Pancreas (tissue), 10 donors: Measurements from ENCODE around the gene MAML3. TPM values are rescaled to one million over a fixed set of nuclear protein-coding genes. Genes with fewer than 3 reads are reported as not detected.
A peak's percentile ranks its signal among the peaks of the same experiment; 100 is the strongest.

Experiments used
- ATAC-seq, 4 donors: fragments of 200-7000 bp; cut with Tn5 transposase; one replicate each; pipeline versions ENCODE4 v1.8.0 to v1.9.1; 2020; ENCODE audit warnings: mild to moderate bottlenecking in 4 of 4, moderate library complexity in 4 of 4
- DNase-seq, 6 donors: peaks; one replicate each; pipeline ENCODE4 v3.0.0-alpha.2; 2020
- FAIRE-seq: peaks from 2 replicates; lab custom pipeline; 2012; peaks lifted over from hg19 to GRCh38; lab: Jason Lieb, UNC
- H3K27ac ChIP-seq, 4 donors: fragments of 200-600 bp; sonication (generic); 1 replicate in 3 of 4; 2 replicates in 1 of 4; pipeline versions ENCODE4 v1.5.0 to v1.8.0; 2020
- H3K27me3 ChIP-seq, 4 donors: fragments of 200-600 bp; one replicate each; pipeline ENCODE4 v1.8.0; 2021
- H3K36me3 ChIP-seq, 3 donors: fragments of 200-600 bp; sonication (generic) in 1 of 3; one replicate each; pipeline versions ENCODE4 v1.5.0 to v1.8.0; 2020 to 2021
- H3K4me1 ChIP-seq, 3 donors: fragments of 200-600 bp; one replicate each; pipeline ENCODE4 v1.8.0; 2021
- H3K4me3 ChIP-seq, 4 donors: fragments of 200-600 bp; sonication (generic) in 2 of 4; one replicate each; pipeline versions ENCODE4 v1.5.0 to v1.8.0; 2020 to 2021
- H3K9me3 ChIP-seq, 4 donors: fragments of 200-600 bp; one replicate each; pipeline ENCODE4 v1.8.0; 2021
- CTCF ChIP-seq, 4 donors: fragments of 200-600 bp; sonication (generic) in 3 of 4; IDR thresholded peaks; one replicate each; pipeline versions ENCODE4 v1.5.0 to v1.8.0; 2021; ENCODE audit warnings: antibody characterized with exemption in 4 of 4
- WGBS, 2 donors: extraction: QIAGEN DNeasy Blood & Tissue Kit; methylation state at CpG; one replicate each; pipeline ENCODE4 v1.1.7; 2013; 5-methylcytosine and 5-hydroxymethylcytosine counted together
- intact Hi-C, 3 donors: fragments of 100-400 bp; cut with DNase I; formaldehyde crosslinking; loops; one replicate each; pipeline versions ENCODE4 v1.11.1 to v1.14.2; 2022
- polyA plus RNA-seq, 2 donors: library from polyadenylated mRNA; stranded (reverse); fragments of 200-250 nt; gene quantifications; one replicate each; pipeline ENCODE4 v1.2.3, GENCODE V29; 2013
- total RNA-seq, 6 donors: library from RNA; stranded (reverse); fragmentation: NEBNext Ultra II Directional in 4 of 6; extraction: Animal tissue kit (Norgen Biotek cat#: 25700) in 4 of 6; gene quantifications; one replicate each; pipeline versions ENCODE4 v1.2.1 to v1.2.4, GENCODE V29; 2021 to 2023
- donor health status: healthy with polysubstance abuse.
- donor health status: DM: no; HTN: no; CAD: no; lungs with moderate emphysema.
- donor health status: DM: no; HTN: no; CAD: no.
- donor health status: control.
- donor health status: control.
- donor health status: Bipolar disorder and iron deficiency.
- donor health status: DM: yes; HTN: yes; CAD: no.
- donor health status: DM: no; HTN: no; CAD: no.
- donor health status: DM: no; HTN: no; CAD: no.
- donor health status: DM: yes; HTN: yes; CAD: no.

MAML3 gene
- total and polyA plus RNA-seq, 8 donors, result 3.8 to 8.9 (median 5.9) TPM

DNA sequence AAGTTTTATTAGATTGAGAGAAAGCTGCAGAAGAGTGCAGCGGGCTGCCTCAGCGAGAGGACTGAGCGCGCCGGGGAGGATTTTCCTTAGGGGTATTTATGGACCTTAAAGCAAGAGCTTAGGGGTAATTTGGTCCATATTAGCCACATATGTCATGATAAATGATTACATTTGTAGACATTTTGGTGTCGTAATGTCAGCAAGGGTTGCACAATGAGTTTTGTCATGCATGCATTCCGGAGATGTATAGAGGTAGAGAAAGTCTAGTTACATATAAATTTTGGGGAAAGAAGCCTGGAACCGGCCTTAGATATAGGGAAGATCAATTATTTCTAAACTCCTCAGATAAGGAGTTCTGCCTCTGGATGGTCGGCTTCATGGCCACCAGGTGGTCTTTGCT is 478.3 kb downstream of the MAML3 start:
- FAIRE-seq (no peak), ATAC-seq (no peak), DNase-seq (no peak)
- Histone ChIP-seq H3K36me3 (peaks cover 0 to 7% (median 0%) of the 10 kb centered on the region in 3 donors), H3K27me3 (no peaks in the 10 kb centered on the region), H3K27ac (no peak overlapping the region), H3K4me3 (no peak overlapping the region), H3K4me1 (no peaks in the 10 kb centered on the region), H3K9me3 (no peaks in the 10 kb centered on the region)
- 92 to 97% methylated on average over 9 of the region's 9 CpGs for WGBS, 2 donors
- intact Hi-C loops, result no loop called here
- TF ChIP-seq CTCF (IDR thresholded peaks at IDR 0.05), result no peak

- no peaks in the 10 kb centered on the region for H3K9me3 ChIP-seq
- H3K27me3 ChIP-seq, result no peaks in the 10 kb centered on the region
- intact Hi-C loops, result no loop called here
- H3K36me3 ChIP-seq, result peaks cover 0 to 7% (median 0%) of the 10 kb centered on the region in 3 donors
- 86 to 91% methylated on average over 10 of the region's 10 CpGs for WGBS, 2 donors
- no peaks in the 10 kb centered on the region for H3K4me1 ChIP-seq
- no peak for TF ChIP-seq CTCF (IDR thresholded peaks at IDR 0.05)
- H3K27ac ChIP-seq, result no peak overlapping the region
- H3K4me3 ChIP-seq, result no peak overlapping the region
- ATAC-seq, result peak in 2 of 4 donors; percentile 76 to 80
- DNase-seq, result no peak
- FAIRE-seq, result no peak
Measured at GRCh38 chr4:139674875-139675550, 479.0 kb downstream of the MAML3 start.

GRCh38 chr4:139672732-139673131 is 481.3 kb downstream of the MAML3 start:
- TF ChIP-seq CTCF (IDR thresholded peaks at IDR 0.05), result no peak
- intact Hi-C loops, result no loop called here
- no peaks in the 10 kb centered on the region for H3K27me3 ChIP-seq
- no peak for DNase-seq
- no peak overlapping the region for H3K27ac ChIP-seq
- no peak for FAIRE-seq
- WGBS, 2 donors, result 84 to 95% methylated on average over 4 of the region's 4 CpGs
- H3K9me3 ChIP-seq, result no peaks in the 10 kb centered on the region
- no peak for ATAC-seq
- H3K4me1 ChIP-seq, result peaks cover 0 to 6% (median 0%) of the 10 kb centered on the region in 3 donors
- H3K36me3 ChIP-seq, result no peaks in the 10 kb centered on the region
- no peak overlapping the region for H3K4me3 ChIP-seq

GRCh38 chr4:139672215-139672614 is 481.8 kb downstream of the MAML3 start:
- TF ChIP-seq CTCF (IDR thresholded peaks at IDR 0.05), result no peak

GRCh38 chr4:139670775-139671174 is 483.2 kb downstream of the MAML3 start:
- no peak for FAIRE-seq
- no peaks in the 10 kb centered on the region for H3K27me3 ChIP-seq
- 92 to 95% methylated on average over 3 of the region's 3 CpGs for WGBS, 2 donors
- no peak overlapping the region for H3K27ac ChIP-seq
- no peak overlapping the region for H3K4me3 ChIP-seq
- no peak for DNase-seq
- ATAC-seq, result no peak
- H3K9me3 ChIP-seq, result no peaks in the 10 kb centered on the region
- peaks cover 0 to 10% (median 8%) of the 10 kb centered on the region in 3 donors for H3K4me1 ChIP-seq
- no peaks in the 10 kb centered on the region for H3K36me3 ChIP-seq
- intact Hi-C loops, result no loop called here
- no peak for TF ChIP-seq CTCF (IDR thresholded peaks at IDR 0.05)

More at GRCh38 chr4:139672215-139672614, 481.8 kb downstream of the MAML3 start:
- 97 to 100% methylated on average over 2 of the region's 2 CpGs for WGBS, 2 donors
- FAIRE-seq (no peak), ATAC-seq (no peak), DNase-seq (no peak)
- intact Hi-C loops, result no loop called here
- H3K4me3 ChIP-seq, result no peak overlapping the region
- H3K4me1 ChIP-seq, result peaks cover 0 to 10% (median 0%) of the 10 kb centered on the region in 3 donors
- no peak overlapping the region for H3K27ac ChIP-seq
- no peaks in the 10 kb centered on the region for H3K36me3 ChIP-seq
- H3K27me3 ChIP-seq, result no peaks in the 10 kb centered on the region
- H3K9me3 ChIP-seq, result no peaks in the 10 kb centered on the region
